Gastroesophageal sphincter (tissue), 4 donors: ENCODE results near the gene CEP250. TPM values are rescaled to one million over a fixed set of nuclear protein-coding genes. Genes with fewer than 3 reads are reported as not detected.

Experiments used
- ATAC-seq: fragments of 150-250 bp; one replicate; pipeline ENCODE4 v1.9.1; 2016; ENCODE audit warnings: mild to moderate bottlenecking, moderate library complexity
- H3K27ac ChIP-seq, 4 donors: fragments of 200-600 bp; sonication (generic) in 3 of 4; 1 replicate in 3 of 4; 2 replicates in 1 of 4; pipeline ENCODE4 v1.5.1; 2016 to 2019
- H3K27me3 ChIP-seq: fragments of 200-600 bp; sonication (generic); one replicate; pipeline ENCODE4 v1.5.1; 2019
- H3K36me3 ChIP-seq, 2 donors: fragments of 200-600 bp; sonication (generic); one replicate each; pipeline ENCODE4 v1.5.1; 2019; ENCODE audit warnings: control low read depth in 1 of 2
- H3K4me1 ChIP-seq, 3 donors: fragments of 200-600 bp; sonication (generic); 1 replicate in 2 of 3; 2 replicates in 1 of 3; pipeline ENCODE4 v1.5.1; 2016 to 2019; ENCODE audit warnings: control low read depth in 2 of 3
- H3K4me3 ChIP-seq, 2 donors: fragments of 200-600 bp; sonication (generic); one replicate each; pipeline ENCODE4 v1.5.1; 2019; ENCODE audit warnings: mild to moderate bottlenecking in 1 of 2, moderate library complexity in 1 of 2
- H3K9me3 ChIP-seq, 3 donors: fragments of 200-600 bp; sonication (generic); one replicate each; pipeline ENCODE4 v1.5.1; 2017 to 2019; ENCODE audit warnings: control low read depth in 2 of 3
- CTCF ChIP-seq, 4 experiments: fragments of 200-600 bp in 2 of 4; fragments of 450-650 bp in 2 of 4; sonication (generic) in 1 of 4; IDR thresholded peaks; one replicate each; pipeline ENCODE4 v1.5.1; 2017 to 2019; ENCODE audit warnings: antibody characterized with exemption in 4 of 4, mild to moderate bottlenecking in 2 of 4, moderate library complexity in 2 of 4
- EP300 ChIP-seq: sonication (generic); formaldehyde crosslinking; IDR thresholded peaks from one replicate; pipeline ENCODE4 v1.6.1; 2017; ENCODE audit warnings: antibody characterized with exemption, mild to moderate bottlenecking
- POLR2A ChIP-seq, 2 donors: fragments of 450-650 bp; IDR thresholded peaks; one replicate each; pipeline ENCODE4 v1.6.1; 2017; ENCODE audit warnings: antibody characterized with exemption in 2 of 2, mild to moderate bottlenecking in 2 of 2, moderate library complexity in 1 of 2
- POLR2AphosphoS5 ChIP-seq: sonication (generic); formaldehyde crosslinking; IDR thresholded peaks from one replicate; pipeline ENCODE4 v1.6.1; 2017; ENCODE audit warnings: antibody characterized with exemption
- WGBS, 2 donors: methylation state at CpG; one replicate each; pipeline ENCODE4 v1.1.5; 2018; ENCODE audit warnings: low coverage in 1 of 2; 5-methylcytosine and 5-hydroxymethylcytosine counted together
- total RNA-seq, 4 donors: library from RNA; depleted of rRNA; stranded (reverse); fragments of >200 nt; gene quantifications; one replicate each; pipeline ENCODE4 v1.1.0, GENCODE V29; 2016

CEP250 gene
- total RNA-seq, 4 donors from 2014 or later: 22.6 to 37.9 (median 30.9) TPM

- ATAC-seq: no peak
- H3K27ac ChIP-seq: no peak overlapping the region
- WGBS, 2 donors: 50 to 71% methylated on average over 1 of the region's 2 CpGs
- peaks cover 0 to 70% of the 10 kb centered on the region in 2 donors for H3K36me3 ChIP-seq
- H3K4me3 ChIP-seq: no peak overlapping the region
- peaks cover 0 to 28% (median 0%) of the 10 kb centered on the region in 3 donors for H3K4me1 ChIP-seq
- TF ChIP-seq POLR2A (IDR thresholded peaks at IDR 0.05) (no peak), POLR2AphosphoS5 (no peak), CTCF (IDR thresholded peaks at IDR 0.05) (no peak), EP300 (no peak)
- H3K27me3 ChIP-seq: no peaks in the 10 kb centered on the region
- H3K9me3 ChIP-seq: no peaks in the 10 kb centered on the region
Observed at GRCh38 chr20:35462351-35462750, 7.0 kb downstream of the CEP250 start.

- peak; percentile 76 for ATAC-seq
- no peaks in the 10 kb centered on the region for H3K9me3 ChIP-seq
- peaks cover 0 to 83% of the 10 kb centered on the region in 2 donors for H3K36me3 ChIP-seq
- 5% methylated on average over 2 of the region's 4 CpGs for WGBS, 2 donors
- TF ChIP-seq CTCF (IDR thresholded peaks at IDR 0.05) (peak; percentile 70 to 86 (median 76)), EP300 (no peak), POLR2A (IDR thresholded peaks at IDR 0.05) (no peak), POLR2AphosphoS5 (no peak)
- H3K4me3 ChIP-seq: no peak overlapping the region
- peaks cover 0 to 34% (median 0%) of the 10 kb centered on the region in 3 donors for H3K4me1 ChIP-seq
- H3K27me3 ChIP-seq: no peaks in the 10 kb centered on the region
- no peak overlapping the region for H3K27ac ChIP-seq
Observed at GRCh38 chr20:35463455-35464300, 8.3 kb downstream of the CEP250 start.

- TF ChIP-seq POLR2AphosphoS5 (no peak), EP300 (no peak), CTCF (IDR thresholded peaks at IDR 0.05) (no peak), POLR2A (IDR thresholded peaks at IDR 0.05) (no peak)
- 37 to 42% methylated on average over 4 to 5 of the region's 6 CpGs for WGBS, 2 donors
- no peak overlapping the region for H3K4me3 ChIP-seq
- H3K4me1 ChIP-seq: peaks cover 0 to 34% (median 0%) of the 10 kb centered on the region in 3 donors
- no peaks in the 10 kb centered on the region for H3K9me3 ChIP-seq
- peaks cover 0 to 92% of the 10 kb centered on the region in 2 donors for H3K36me3 ChIP-seq
- H3K27ac ChIP-seq: no peak overlapping the region
- no peak for ATAC-seq
- H3K27me3 ChIP-seq: no peaks in the 10 kb centered on the region
Observed at GRCh38 chr20:35465976-35466375, 10.6 kb downstream of the CEP250 start.

GRCh38 chr20:35466856-35467255 is 11.5 kb downstream of the CEP250 start:
- Histone ChIP-seq H3K9me3 (no peaks in the 10 kb centered on the region), H3K27ac (peak overlapping the region in 3 of 4 donors; percentile 44 to 59 (median 53)), H3K4me1 (peaks cover 0 to 34% (median 0%) of the 10 kb centered on the region in 3 donors), H3K4me3 (no peak overlapping the region), H3K36me3 (peaks cover 0 to 91% of the 10 kb centered on the region in 2 donors), H3K27me3 (no peaks in the 10 kb centered on the region)
- WGBS, 2 donors: 50 to 100% methylated on average over 1 to 2 of the region's 6 CpGs
- ATAC-seq: no peak
- TF ChIP-seq CTCF (IDR thresholded peaks at IDR 0.05) (no peak), POLR2AphosphoS5 (no peak), EP300 (no peak), POLR2A (IDR thresholded peaks at IDR 0.05) (no peak)
